Measurements from ENCODE around the gene TNS3. TPM values are rescaled to one million over a fixed set of nuclear protein-coding genes. Genes with fewer than 3 reads are reported as not detected.
"Not testable (repeated sequence)": the region's sequence is repeated elsewhere in the genome, so short reads cannot be mapped to it uniquely, and the experiment has no call there.

The TNS3 gene
- total RNA-seq, 3 donors from 2014 or later, result 69.1 to 98.9 (median 69.9) TPM

DNA sequence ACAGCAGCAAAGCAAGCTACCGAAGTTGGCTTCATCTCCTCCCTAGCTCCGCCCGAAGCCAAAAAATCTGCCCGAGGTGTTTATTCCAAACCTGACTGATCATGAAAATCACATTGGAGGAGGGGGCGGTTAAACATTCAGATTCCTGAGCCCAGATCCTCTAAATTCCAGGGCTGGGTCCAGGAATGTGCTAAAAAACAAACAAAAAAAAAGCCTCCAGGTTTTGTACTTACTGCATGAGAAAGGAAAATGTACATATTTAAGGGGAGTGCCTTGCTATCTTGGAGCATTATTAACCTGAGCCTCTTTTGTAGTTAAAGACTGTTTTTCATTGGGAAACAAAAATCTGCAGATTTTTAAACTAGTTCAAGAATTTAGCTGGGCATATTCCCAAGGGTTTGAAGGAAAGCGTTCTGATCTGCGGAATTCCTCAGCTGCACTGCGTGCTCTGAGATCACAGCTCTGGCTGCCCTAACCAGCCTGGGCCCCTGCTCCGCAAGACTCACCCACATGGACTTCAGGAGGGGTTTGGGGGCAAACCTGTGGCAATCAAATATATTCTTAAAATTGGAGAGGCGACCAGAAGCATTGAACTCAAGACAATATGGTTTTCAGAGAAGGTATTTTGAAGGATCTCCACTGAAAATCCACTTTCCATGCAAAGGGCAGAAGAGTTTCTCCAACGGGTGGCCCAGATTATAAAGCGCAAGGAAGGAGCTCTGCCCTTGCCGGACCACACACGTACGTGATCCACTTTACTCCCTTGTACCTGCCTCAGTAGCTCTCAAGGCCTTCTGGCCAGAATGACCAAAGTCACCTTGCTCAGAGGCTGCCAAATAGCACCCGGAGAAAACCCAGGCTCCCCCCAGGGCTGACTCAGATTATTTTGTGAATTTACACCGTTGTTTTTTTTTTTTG lies 10.0 kb upstream of the TNS3 start:
- TF ChIP-seq, protein P1, sequence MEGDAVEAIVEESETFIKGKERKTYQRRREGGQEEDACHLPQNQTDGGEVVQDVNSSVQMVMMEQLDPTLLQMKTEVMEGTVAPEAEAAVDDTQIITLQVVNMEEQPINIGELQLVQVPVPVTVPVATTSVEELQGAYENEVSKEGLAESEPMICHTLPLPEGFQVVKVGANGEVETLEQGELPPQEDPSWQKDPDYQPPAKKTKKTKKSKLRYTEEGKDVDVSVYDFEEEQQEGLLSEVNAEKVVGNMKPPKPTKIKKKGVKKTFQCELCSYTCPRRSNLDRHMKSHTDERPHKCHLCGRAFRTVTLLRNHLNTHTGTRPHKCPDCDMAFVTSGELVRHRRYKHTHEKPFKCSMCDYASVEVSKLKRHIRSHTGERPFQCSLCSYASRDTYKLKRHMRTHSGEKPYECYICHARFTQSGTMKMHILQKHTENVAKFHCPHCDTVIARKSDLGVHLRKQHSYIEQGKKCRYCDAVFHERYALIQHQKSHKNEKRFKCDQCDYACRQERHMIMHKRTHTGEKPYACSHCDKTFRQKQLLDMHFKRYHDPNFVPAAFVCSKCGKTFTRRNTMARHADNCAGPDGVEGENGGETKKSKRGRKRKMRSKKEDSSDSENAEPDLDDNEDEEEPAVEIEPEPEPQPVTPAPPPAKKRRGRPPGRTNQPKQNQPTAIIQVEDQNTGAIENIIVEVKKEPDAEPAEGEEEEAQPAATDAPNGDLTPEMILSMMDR (IDR thresholded peaks at IDR 0.05), result no peak
- intact Hi-C loops (cut with DNase I, micrococcal nuclease), result no loop called here
- Histone ChIP-seq H3K4me3 (no peak overlapping the region), H3K36me3 (ENCODE audit: low read depth) (no peaks in the 10 kb centered on the region), H3K4me1 (ENCODE audit: low read depth) (peaks cover 18% of the 10 kb centered on the region), H3K9me3 (peaks cover 7% of the 10 kb centered on the region)
- ATAC-seq (no peak), DNase-seq (no peak)

DNA sequence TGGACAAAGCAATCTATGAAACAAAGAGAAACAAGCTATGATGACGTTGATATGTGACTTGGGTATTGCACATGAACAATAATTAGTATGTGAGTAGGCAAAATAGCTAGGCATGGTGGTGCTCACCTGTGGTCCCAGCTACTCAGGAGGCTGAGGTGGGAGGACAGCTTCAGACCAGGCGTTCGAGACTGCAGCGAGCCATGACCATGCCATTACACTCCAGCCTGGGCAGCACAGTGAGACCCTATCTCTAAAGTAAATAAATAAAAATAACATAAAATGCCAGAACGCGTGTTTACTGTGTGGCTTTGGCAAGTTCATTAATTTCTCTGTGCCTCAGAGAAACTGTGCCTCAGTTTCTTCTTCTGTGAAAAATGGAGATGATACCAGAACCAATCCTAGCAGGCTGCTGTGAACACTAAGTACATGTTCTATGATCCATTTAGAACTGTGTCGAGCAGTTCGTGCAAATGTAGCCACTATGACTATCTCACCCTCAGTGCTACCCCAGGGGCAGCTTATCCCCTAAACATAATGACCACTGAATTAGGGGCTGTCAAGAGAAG lies 9.3 kb upstream of the TNS3 start:
- no peaks in the 10 kb centered on the region for H3K36me3 ChIP-seq (ENCODE audit: low read depth)
- H3K4me1 ChIP-seq (ENCODE audit: low read depth), result peaks cover 18% of the 10 kb centered on the region
- no peaks in the 10 kb centered on the region for H3K9me3 ChIP-seq
- intact Hi-C loops (cut with DNase I, micrococcal nuclease), result no loop called here
- H3K4me3 ChIP-seq, result no peak overlapping the region
- TF ChIP-seq, protein P1 (IDR thresholded peaks at IDR 0.05), result no peak
- DNase-seq, result no peak
- ATAC-seq, result no peak

DNA sequence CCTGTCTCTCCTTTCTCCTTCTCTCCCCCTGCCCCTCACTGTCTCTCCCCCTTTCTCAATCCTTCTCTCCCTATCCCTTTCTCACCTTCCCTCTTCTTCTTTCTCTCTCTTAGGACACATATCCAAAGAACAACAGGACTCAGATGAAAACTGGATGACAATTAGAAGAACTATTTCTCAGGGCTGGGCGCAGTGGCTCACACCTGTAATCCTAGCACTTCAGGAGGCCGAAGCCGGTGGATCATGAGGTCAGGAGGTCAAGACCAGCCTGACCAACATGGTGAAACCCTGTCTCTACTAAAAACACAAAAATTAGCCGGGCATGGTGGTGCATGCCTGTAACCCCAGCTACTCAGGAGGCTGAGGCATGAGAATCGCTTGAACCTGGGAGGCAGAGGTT lies 8.3 kb upstream of the TNS3 start:
- intact Hi-C loops (cut with DNase I, micrococcal nuclease); ATAC-seq; H3K9me3 ChIP-seq; H3K4me3 ChIP-seq; H3K36me3 ChIP-seq (ENCODE audit: low read depth); DNase-seq: not testable (repeated sequence)
- H3K4me1 ChIP-seq (ENCODE audit: low read depth), result peaks cover 18% of the 10 kb centered on the region

DNA sequence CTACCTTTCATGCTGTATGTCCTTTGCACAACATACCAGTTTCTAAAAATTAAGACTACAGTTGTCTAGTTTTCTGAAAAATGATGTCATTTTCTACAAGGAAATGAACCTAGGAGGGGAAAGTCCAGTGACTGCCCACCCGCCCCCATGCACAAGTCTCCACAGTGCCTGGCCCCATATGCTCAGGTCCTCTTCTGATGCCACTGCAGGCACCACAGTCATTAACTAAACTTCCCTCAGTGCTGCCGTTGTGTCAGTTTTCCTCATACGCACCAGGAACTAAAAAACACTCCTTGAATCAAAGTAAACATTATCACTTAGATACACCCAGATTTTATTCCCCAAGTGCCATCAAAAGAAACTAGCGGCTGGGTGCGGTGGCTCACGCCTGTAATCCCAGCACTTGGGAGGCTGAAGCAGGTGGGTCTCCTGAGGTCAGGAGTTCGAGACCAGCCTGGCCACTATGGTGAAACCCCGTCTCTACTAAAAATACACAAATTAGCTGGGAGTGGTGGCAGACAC lies 6.9 kb upstream of the TNS3 start:
- no peaks in the 10 kb centered on the region for H3K9me3 ChIP-seq
- no peaks in the 10 kb centered on the region for H3K36me3 ChIP-seq (ENCODE audit: low read depth)
- peaks cover 18% of the 10 kb centered on the region for H3K4me1 ChIP-seq (ENCODE audit: low read depth)
- ATAC-seq (peak; percentile 91), DNase-seq (peak in 2 of 3 donors; percentile 77 to 80)
- TF ChIP-seq, protein P1 (IDR thresholded peaks at IDR 0.05), result no peak
- intact Hi-C loops (cut with DNase I, micrococcal nuclease), result no loop called here
- no peak overlapping the region for H3K4me3 ChIP-seq

DNA sequence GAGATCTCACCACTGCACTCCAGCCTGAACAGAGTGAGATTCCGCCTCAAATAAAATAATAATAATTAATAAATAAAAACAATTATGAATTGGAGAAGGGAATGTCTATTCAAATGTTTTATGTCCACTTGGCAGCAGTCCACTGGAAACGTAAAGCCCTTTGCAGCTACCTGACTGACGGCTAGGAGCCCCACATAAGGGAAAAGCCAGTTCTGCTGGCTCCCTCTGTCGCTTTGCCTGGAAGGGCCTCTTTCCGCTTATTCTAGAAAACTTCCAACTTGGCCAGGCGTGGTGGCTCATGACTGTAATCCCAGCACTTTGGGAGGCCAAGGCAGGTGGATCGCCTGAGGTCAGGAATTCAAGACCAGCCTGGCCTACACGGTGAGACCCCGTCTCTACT lies 6.1 kb upstream of the TNS3 start:
- H3K36me3 ChIP-seq (ENCODE audit: low read depth), result no peaks in the 10 kb centered on the region
- TF ChIP-seq, protein P1 (IDR thresholded peaks at IDR 0.05), result no peak
- H3K4me3 ChIP-seq, result no peak overlapping the region
- H3K4me1 ChIP-seq (ENCODE audit: low read depth), result peaks cover 18% of the 10 kb centered on the region
- intact Hi-C loops (cut with DNase I, micrococcal nuclease), result no loop called here
- peak in 1 of 3 donors; percentile 76 for DNase-seq
- peak; percentile 54 for ATAC-seq
- H3K9me3 ChIP-seq, result no peaks in the 10 kb centered on the region

DNA sequence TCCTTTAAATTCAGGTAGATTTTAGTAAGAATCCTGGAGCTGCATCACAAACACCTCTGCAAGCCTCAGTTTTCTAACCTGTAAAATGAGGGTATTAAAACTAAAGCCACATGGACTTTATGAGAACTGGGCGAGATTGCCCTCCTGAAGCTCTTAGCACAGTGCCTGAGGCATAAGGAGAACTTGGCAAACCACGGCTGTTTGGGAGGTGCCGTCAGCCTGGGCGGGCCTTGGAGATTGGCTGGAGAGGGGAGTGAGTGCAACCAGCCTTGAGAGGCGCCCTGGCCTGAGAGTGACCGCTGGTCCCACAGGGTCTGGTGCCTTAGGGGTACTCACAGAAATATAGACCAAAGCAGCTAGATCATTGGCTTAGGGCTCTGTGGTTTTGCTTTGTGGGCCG lies 5.4 kb upstream of the TNS3 start:
- intact Hi-C loops (cut with DNase I, micrococcal nuclease), result no loop called here
- Histone ChIP-seq H3K9me3 (no peaks in the 10 kb centered on the region), H3K36me3 (ENCODE audit: low read depth) (no peaks in the 10 kb centered on the region), H3K4me3 (no peak overlapping the region), H3K4me1 (ENCODE audit: low read depth) (peaks cover 18% of the 10 kb centered on the region)
- peak; percentile 39 for ATAC-seq
- TF ChIP-seq, protein P1 (IDR thresholded peaks at IDR 0.05), result no peak
- DNase-seq, result peak in 2 of 3 donors; percentile 55 to 67

Measured in mucosa of descending colon (tissue), 3 donors.